WTC11 (cell line): Measurements from ENCODE around the gene SPHK1.

Experiments used
- ATF2 ChIP-seq: sonication (generic); formaldehyde crosslinking; IDR thresholded peaks from 2 replicates; pipeline ENCODE4 v1.8.1; 2022; ENCODE audit warnings: low read depth, missing genetic modification reagents, borderline replicate concordance
- ATF3 ChIP-seq: sonication (generic); formaldehyde crosslinking; conservative IDR thresholded peaks from 2 replicates; pipeline ENCODE4 v1.8.1; 2022; ENCODE audit warnings: mild to moderate bottlenecking, missing genetic modification reagents
- ATF6 ChIP-seq: sonication (generic); formaldehyde crosslinking; IDR thresholded peaks from 2 replicates; pipeline ENCODE4 v1.8.1; 2023; ENCODE audit warnings: mild to moderate bottlenecking, missing genetic modification reagents
- CTCF ChIP-seq: fragments of 200-600 bp; IDR thresholded peaks from 2 replicates; pipeline ENCODE4 v1.8.0; 2022; ENCODE audit warnings: antibody characterized with exemption
- E2F1 ChIP-seq: sonication (generic); formaldehyde crosslinking; IDR thresholded peaks from 2 replicates; pipeline ENCODE4 v1.8.0; 2022; ENCODE audit warnings: mild to moderate bottlenecking, missing genetic modification reagents
- GRHL2 ChIP-seq: fragments of 250-450 bp; sonication (Bioruptor Pico); IDR thresholded peaks from 2 replicates; pipeline ENCODE4 v1.8.0; 2022; ENCODE audit warnings: mild to moderate bottlenecking, moderate library complexity; ENCODE audit not compliant: insufficient replicate concordance, severe bottlenecking
- JUN ChIP-seq: sonication (generic); formaldehyde crosslinking; IDR thresholded peaks from 2 replicates; pipeline ENCODE4 v1.8.0; 2023; ENCODE audit warnings: mild to moderate bottlenecking, missing genetic modification reagents
- NFATC4 ChIP-seq: fragments of 250-450 bp; sonication (Bioruptor Pico); IDR thresholded peaks from 2 replicates; pipeline ENCODE4 v1.9.0; 2021; ENCODE audit warnings: mild to moderate bottlenecking
- TP53 ChIP-seq: sonication (generic); formaldehyde crosslinking; IDR thresholded peaks from 2 replicates; pipeline ENCODE4 v1.8.1; 2023; ENCODE audit warnings: mild to moderate bottlenecking, missing genetic modification reagents
- ZNF423 ChIP-seq: fragments of 250-450 bp; sonication (Bioruptor Pico); IDR thresholded peaks from 2 replicates; pipeline ENCODE4 v2.1.2; 2022; ENCODE audit warnings: mild to moderate bottlenecking, moderate library complexity

- no peak for TF ChIP-seq ATF2 (CRISPR knock-in tag)
- no peak for TF ChIP-seq GRHL2 (CRISPR knock-in tag)
- TF ChIP-seq E2F1 (CRISPR knock-in tag) = no peak
- TF ChIP-seq TP53 (CRISPR knock-in tag) = no peak
- TF ChIP-seq CTCF = no peak
- no peak for TF ChIP-seq NFATC4 (CRISPR knock-in tag)
- no peak for TF ChIP-seq ATF3 (CRISPR knock-in tag)
- TF ChIP-seq ZNF423 (CRISPR knock-in tag) = no peak
- no peak for TF ChIP-seq ATF6 (CRISPR knock-in tag)
- TF ChIP-seq JUN (CRISPR knock-in tag) = no peak
Observed at GRCh38 chr17:76386966-76387765, 2.8 kb downstream of the SPHK1 start.
